DMS53 treated with DMSO at 0.1 percent for 48 hours (cell line): ENCODE measurements around the gene SLPI.

ENCODE experiments used
- DNase-seq: peaks from one replicate; lab custom pipeline; 2025; ENCODE audit not compliant: unreplicated experiment; lab: John Stamatoyannopoulos, UW

The SLPI gene

GRCh38 chr20:45275338-45275737 is 21.0 kb upstream of the SLPI start:
- no peak for DNase-seq

- DNase-seq = no peak
These were observed 15.4 kb upstream of the SLPI start for GRCh38 chr20:45269754-45270270.

GRCh38 chr20:45269056-45269455 is 14.7 kb upstream of the SLPI start:
- no peak for DNase-seq

GRCh38 chr20:45268531-45268930 is 14.2 kb upstream of the SLPI start:
- DNase-seq = no peak

GRCh38 chr20:45266977-45267376 is 12.6 kb upstream of the SLPI start:
- DNase-seq = no peak

- no peak for DNase-seq
These were observed 9.3 kb upstream of the SLPI start for GRCh38 chr20:45263556-45264266.

- no peak for DNase-seq
These were observed 4.3 kb upstream of the SLPI start for GRCh38 chr20:45258664-45259063.

GRCh38 chr20:45258259-45258658 is 3.9 kb upstream of the SLPI start:
- DNase-seq = no peak

GRCh38 chr20:45257711-45258110 is 3.3 kb upstream of the SLPI start:
- no peak for DNase-seq

GRCh38 chr20:45257161-45257560 is 2.8 kb upstream of the SLPI start:
- no peak for DNase-seq

- DNase-seq = no peak
These were observed 1.1 kb downstream of the SLPI start for GRCh38 chr20:45253261-45253660.

GRCh38 chr20:45251884-45252560 is 2.3 kb downstream of the SLPI start:
- no peak for DNase-seq

- peak; percentile 18 for DNase-seq
These were observed 5.8 kb downstream of the SLPI start for GRCh38 chr20:45248609-45249008.

- DNase-seq = no peak
These were observed 6.5 kb downstream of the SLPI start for GRCh38 chr20:45247865-45248264.

GRCh38 chr20:45246109-45246508 is 8.3 kb downstream of the SLPI start:
- DNase-seq = no peak

GRCh38 chr20:45238139-45238538 is 16.2 kb downstream of the SLPI start:
- no peak for DNase-seq

GRCh38 chr20:45235995-45236394 is 18.4 kb downstream of the SLPI start:
- no peak for DNase-seq

- no peak for DNase-seq
These were observed 23.7 kb downstream of the SLPI start for GRCh38 chr20:45230631-45231030.

- DNase-seq = peak; percentile 73
These were observed 24.9 kb downstream of the SLPI start for GRCh38 chr20:45229264-45230056.

- no peak for DNase-seq
These were observed 28.1 kb downstream of the SLPI start for GRCh38 chr20:45226287-45226686.

GRCh38 chr20:45223136-45223535 is 31.2 kb downstream of the SLPI start:
- no peak for DNase-seq

- no peak for DNase-seq
These were observed 33.3 kb downstream of the SLPI start, which contains the start of gene SEMG2 for GRCh38 chr20:45221076-45221475. SEMG2 (plus strand) TSS chr20:45221373; CDS start chr20:45221390, 17 bp downstream.
